Activated T-cell treated with anti-CD3 and anti-CD28 coated beads for 48 hours (primary cell): ENCODE results near the gene TMEM95.
A peak's percentile ranks its signal among the peaks of the same experiment; 100 is the strongest.

Experiments used
- DNase-seq: peaks from one replicate; pipeline ENCODE4 v3.0.0-alpha.2; 2020; ENCODE audit warnings: low read depth

The TMEM95 gene, protein sequence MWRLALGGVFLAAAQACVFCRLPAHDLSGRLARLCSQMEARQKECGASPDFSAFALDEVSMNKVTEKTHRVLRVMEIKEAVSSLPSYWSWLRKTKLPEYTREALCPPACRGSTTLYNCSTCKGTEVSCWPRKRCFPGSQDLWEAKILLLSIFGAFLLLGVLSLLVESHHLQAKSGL

DNA sequence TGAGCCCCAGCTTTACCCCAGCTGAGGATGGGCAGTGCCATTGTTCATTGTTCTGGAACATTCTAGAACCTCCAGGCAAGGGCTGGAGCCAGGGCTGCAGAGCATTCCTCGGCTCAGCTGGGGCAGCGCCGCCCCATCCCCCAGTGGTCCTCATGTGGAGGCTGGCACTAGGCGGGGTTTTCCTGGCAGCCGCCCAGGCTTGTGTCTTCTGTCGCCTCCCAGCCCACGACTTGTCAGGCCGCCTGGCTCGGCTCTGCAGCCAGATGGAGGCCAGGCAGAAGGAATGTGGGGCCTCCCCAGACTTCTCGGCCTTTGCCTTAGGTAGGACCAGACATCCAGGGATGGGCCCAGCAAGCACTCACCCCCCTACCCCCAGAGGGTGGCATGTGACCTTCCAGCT is at the start of gene TMEM95:
Gene TMEM95, plus strand, starts transcription at position 104 of the 400 bp plus-strand sequence. Its CDS starts 49 bp downstream, at position 153.
- no peak for DNase-seq

DNA sequence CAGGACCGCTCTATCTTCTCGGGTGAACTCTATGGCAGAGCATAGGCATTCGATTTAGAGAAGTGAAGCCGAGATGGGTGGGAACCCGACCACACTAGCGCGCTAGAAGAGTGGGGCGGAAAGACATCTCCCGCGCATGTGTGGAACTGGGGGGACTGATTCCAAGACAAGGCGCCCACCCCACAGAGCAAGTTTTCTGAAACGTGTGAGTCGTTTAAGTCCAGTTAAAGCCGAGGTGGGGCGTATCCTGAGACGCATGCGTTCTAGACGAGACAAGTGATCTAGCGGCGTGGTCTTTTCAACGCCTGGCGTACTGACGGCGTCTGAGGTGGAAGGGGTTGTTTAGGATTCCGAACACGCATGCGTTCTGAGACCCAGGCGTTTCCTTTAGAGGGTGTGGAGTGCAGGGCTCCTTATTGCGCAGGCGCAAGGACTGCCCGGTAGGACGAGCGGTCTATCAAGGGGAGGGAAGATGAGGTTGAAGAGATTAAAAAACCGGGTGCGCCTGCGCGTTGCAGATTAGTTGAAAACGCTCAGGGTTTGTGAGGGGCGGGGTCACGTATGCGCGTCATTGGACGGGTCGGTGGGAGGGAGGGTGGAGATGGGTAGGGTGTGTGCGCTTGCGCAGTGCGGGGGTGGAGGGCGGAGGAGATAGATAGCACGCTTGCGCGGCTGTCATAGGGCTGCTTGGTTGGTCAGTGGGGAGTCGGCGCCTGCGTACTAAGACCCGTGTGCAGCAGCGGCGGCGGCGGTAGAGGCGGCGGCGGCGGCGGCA is 47.9 kb upstream of the TMEM95 start, which contains the start of gene EIF5A:
Gene EIF5A, plus strand, starts transcription at position 718 of the 775 bp plus-strand sequence. CDS start 2,008 bp downstream, outside the sequence.
- DNase-seq = peak; percentile 100

DNA sequence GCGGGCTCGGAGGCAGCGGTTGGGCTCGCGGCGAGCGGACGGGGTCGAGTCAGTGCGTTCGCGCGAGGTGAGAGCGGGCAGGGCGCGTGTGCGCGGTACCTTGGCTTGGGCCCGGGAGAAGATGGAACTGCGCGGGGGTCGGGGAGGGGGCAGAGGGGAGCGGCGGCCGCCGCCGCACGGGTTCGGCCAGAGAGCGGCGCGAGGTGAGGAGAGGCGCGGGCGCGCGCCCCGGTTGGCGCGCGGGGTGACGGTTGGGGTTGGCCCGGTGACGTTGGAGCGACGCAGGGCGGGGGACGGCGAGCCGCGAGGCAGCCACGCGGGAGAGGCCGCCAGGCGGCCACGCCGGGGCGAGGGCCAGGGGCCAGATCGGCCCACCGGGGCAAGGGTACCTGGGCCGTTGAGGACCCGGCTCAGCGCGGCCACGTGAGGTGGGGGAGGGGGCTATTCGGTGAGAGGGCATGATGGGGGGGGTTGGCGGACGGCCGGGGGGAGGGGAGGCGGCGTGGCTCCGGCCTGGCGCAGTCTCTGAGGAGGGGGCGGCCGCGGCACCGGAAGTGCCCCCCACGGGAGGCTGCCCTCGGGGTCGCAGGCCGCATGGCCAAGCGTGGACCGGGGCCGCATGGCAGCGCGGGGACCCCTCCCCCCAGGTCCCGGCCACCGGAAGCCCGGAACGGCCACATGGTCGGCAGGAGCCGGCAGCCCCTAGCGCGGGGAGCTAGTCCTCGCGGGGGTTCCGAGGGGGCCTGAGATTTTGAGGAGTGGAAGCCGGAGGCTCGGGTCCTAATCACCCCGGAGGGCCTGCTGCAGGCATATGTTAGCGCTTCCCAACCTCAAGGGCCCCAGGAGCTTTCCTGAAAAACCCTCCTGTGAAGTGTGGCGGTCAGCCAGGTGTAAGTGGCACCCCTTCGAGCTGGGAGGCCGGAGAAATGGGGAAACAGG is 47.0 kb upstream of the TMEM95 start:
- DNase-seq = peak; percentile 41

DNA sequence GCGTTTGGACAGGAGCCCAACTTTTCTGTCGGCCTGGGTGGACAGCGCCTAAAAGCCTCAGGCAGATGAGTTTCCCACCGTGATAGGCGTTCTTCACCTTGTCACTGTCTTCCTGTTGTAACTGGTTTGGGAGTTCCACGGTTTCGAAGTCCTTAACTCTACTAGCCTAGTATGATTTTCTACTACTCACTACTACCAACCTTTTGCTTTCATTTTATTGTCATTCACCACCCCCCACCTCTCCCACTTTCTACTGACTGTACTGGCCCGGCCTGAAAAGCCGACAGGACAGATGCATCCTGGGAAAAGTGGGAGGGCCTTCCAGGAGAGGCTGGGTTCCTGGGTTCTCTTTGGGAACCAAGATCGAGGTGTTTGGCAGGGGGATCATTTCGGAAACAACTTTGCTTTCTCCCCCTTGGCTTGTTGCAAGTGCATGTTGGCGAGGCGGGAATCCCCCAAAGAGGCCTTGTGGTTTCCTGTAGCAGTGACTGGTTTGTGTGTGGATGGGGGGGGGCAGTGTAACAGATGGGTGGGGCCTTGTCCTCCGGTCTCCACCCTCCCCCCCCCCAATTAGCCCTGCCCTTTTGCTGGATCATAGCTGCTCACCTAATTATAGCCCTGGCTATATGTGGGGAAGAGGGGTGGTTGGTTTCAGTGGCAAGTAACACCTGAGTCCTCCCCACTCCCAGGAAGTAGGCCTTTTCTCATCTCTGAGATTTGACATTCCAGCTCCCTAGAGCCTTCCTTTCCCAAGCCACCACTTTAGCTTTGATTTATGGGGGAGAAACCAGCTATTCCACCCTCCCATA is 46.1 kb upstream of the TMEM95 start:
- DNase-seq = peak; percentile 69

DNA sequence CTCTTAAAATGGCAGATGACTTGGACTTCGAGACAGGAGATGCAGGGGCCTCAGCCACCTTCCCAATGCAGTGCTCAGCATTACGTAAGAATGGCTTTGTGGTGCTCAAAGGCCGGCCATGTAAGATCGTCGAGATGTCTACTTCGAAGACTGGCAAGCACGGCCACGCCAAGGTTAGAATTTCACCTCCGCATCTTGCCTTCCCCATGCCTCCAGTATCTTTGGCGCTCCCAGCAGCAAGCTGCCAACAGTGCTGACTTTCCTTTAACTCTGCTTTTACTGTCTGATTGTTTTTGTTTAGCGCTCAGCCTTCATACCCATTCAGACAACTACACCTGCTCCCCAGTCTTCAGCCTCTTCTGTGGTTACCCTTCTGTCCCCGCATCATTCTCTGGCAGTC is 45.3 kb upstream of the TMEM95 start:
- no peak for DNase-seq

DNA sequence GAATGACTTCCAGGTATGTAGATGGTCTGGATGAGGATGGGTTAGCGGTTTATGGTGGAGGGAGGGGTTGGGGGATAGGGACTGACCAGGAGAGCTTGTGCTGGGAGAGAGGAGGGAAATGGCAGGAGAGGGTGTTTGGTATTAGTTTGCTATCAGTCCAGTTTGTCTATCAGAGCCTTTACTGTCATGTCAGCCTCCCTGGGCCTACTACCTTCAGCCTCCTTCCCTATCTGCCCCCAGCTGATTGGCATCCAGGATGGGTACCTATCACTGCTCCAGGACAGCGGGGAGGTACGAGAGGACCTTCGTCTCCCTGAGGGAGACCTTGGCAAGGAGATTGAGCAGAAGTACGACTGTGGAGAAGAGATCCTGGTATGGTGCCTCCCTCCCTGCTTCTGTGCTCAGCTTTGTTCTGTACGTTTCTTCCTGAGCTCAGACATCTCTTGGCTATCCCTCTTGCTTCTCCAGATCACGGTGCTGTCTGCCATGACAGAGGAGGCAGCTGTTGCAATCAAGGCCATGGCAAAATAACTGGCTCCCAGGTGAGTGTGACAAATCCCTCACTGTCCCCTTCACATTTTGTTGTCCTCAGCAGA is 43.7 kb upstream of the TMEM95 start:
- no peak for DNase-seq

DNA sequence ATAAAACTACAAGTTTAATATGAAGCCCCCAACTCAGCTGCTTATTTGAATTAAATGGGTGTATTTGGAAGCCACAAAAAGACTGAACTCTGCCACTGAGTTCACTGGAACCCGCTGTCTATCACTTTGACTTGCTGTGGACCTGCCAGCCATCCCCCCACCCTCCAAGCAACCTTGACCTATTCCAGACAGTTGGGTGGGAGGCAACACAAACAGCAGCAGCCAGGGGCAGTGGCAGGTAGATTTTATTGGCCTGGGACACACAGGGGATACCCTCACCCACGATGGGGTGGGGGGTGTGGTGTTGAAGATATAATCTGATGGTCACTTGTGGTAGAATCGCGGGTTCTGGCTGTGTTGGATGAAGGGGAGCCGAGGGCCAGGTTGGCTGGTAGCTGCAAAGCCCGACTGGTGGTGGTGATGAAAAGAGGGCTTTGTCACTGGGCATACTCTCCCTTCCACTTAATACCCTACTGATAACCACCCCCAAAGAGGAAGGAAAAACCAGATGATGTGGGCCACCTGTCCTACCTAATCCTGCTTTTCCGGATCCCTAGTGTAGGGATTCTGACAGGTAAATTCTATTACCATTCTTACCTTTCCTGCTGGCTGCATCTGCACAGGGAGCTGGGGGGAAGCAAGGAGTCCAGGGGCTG is 42.4 kb upstream of the TMEM95 start:
- no peak for DNase-seq

DNA sequence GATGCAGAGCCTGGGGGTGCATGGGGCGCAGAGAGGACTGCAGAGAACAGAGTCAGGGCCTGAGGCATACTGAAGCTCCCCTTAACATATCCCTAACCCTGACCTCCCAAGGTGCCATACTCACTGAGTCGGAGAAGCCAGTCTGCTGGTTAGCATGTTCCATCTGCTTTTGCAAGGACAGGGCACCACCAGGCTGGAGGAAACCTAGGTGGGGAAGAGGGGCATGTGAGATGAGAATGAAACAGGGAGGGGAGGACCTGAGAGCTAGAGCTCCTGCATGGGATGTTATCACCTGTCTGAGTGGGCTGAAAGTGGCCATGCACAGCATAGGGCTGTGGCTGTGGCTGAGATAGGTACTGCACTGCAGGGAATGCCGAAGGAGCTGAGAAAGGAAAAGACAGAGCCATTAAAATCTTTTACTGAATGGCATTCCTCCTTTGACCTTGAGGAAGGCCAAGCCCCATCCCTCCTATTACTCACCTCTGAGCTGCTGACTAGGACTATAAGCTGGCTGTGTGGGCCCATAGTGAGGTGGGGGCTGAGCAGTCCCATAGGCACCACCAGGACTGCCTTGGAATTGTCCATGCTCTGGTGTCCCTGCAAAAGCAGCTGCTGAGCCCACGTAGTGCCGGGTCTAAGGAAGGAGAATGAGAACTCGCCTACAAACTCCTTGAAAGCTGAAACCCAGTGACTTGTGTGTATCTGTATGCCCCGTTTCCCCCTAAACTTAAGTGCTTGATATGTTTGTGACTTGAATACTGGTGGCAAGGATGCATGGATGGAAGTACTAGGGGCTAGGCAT is 41.7 kb upstream of the TMEM95 start:
- DNase-seq = no peak

DNA sequence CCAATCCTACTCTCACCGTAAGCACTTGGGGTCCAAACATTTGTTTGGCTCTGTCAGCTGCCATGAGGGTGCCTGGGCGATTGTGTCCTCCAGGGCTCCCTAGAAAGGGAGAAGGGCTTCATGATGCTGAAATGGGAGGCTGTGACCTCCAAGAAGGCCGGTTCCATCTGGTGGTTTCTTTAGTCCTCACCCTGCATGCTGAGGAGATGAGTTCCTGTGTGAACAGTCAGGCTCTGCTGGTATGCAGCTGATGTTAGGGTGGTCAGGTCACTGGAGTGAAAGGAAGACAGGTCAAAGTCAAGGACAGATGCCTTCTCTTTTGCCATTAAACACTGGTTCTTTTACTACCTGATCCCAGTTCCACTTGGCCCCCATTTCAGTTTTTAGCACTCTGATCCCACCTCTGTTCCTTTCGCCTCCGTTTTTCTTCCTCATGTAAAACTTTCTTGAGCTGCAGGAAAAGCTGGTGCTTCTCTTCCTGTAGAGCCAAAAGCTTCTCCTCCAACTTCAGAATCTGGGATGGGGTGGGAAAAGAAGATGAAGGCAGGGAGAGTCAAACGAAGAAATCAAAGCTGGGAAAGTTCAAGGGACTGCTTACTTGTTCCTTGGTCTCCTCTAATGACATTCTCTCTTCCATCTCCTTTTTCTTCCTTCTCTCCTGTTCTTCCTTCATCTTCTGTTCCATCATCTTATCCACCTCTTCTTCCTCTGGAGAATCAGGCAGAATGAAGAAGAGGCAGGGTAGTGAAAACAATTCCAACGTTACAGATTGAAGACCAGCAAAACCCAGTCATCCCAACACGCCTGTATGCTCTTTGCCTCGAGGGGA is 40.9 kb upstream of the TMEM95 start:
- no peak for DNase-seq

DNA sequence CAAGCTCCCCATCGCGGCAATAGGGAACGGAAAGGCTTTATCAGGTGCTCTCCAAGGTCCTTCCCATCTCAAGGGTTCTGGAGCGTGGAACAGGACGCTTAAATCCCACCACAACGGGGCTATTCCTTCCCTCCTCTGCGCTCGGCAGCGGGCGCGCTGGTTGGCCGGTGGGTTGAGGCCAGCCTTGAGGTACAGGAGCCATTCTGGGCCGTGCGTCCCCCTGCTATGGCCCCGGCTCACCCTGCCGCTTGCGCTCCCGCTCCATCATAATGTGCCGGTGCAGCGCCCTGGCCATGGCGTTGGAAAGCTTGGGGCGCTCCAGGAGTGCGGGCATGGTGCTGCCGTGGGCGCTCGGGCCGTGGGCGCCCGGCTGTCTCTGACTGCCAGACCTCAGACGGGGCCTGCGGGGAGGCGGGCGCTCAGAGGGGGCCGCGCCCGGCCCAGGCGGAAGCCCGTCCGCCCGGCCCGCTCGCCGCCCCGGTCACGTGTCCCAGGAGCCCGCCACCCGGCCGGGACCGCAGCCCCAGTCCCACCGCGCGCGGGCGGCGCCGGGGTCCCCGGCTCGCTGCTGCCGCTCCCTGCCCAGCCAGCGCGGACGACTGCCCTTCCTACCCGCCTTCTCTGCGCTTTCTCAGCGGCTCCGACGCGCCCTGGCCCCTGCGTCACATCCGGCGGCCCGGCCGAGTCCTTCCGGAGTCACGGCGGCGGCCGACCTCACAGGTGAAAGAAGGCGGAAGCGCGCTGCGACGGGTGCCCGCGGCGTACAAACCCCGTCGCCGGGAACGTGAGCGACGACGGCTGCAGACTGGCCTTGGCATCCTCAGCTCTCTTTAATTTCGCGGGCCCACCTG is 40.0 kb upstream of the TMEM95 start, which contains the start of gene GPS2:
Gene GPS2, minus strand, starts transcription at position 642 of the 851 bp plus-strand sequence. Its CDS starts 308 bp downstream, at position 334.
- DNase-seq = peak; percentile 93

DNA sequence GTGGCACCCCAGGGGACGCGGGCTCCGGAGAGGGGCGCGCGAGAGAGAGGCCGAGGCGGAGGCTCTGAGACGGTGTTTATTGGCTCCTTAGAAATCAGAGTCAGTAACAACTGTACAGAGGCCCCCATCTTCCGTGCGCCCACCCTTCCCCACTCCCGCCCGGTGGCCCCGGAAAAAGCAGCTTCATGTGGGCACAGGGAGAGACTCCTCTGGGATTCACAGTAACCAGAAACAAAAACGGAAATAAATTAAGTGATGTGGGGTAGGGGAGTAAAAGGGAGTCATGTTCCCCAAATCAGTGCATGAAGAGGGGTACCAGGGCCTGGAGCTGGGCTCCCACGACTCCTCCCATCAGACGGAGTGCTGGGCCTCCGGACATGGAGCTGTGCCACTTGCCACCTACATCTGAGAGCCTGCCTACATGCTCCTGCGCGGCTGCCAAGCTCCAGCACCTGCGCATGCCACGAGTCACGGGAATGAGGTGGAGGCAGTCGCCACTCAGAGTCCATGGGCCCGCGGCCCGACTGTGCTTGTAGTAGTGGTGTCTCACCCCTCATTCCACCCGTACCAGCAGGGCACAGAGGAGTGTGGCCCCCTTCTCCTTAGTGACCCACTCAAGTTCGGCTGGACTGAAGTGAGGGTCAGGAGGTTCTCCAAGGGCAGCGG is 39.3 kb upstream of the TMEM95 start:
- DNase-seq = no peak

DNA sequence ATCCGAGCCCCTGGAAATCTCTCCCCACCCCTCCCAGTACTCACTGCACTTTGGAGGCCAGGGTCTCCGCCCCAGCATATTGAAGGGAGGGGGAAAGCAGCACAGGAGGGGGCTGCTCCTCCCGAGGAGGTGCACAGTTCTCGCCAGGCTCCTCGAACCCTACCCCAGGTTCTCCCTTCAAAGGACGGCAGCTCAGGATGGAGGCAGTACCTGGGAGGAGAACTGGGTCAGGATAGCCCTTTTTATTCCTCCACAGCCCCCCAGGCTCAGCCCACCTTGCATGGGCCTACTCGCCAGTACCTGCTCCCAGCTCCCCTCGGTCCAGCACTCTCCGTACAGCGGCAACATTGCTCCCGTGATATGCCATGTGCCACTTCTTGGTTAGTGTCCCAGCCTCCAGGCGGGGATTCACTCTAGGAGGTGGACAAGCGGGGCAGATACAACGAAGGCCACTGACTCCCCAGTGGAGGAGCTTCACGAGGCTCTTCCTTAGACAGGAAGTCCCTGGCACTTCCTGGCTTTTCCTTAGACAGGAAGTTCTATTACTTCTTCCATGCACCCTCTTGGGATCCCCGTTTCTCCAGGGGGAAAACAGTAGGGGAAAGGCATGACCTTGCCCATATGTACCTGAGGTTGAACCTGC is 37.7 kb upstream of the TMEM95 start:
- no peak for DNase-seq

DNA sequence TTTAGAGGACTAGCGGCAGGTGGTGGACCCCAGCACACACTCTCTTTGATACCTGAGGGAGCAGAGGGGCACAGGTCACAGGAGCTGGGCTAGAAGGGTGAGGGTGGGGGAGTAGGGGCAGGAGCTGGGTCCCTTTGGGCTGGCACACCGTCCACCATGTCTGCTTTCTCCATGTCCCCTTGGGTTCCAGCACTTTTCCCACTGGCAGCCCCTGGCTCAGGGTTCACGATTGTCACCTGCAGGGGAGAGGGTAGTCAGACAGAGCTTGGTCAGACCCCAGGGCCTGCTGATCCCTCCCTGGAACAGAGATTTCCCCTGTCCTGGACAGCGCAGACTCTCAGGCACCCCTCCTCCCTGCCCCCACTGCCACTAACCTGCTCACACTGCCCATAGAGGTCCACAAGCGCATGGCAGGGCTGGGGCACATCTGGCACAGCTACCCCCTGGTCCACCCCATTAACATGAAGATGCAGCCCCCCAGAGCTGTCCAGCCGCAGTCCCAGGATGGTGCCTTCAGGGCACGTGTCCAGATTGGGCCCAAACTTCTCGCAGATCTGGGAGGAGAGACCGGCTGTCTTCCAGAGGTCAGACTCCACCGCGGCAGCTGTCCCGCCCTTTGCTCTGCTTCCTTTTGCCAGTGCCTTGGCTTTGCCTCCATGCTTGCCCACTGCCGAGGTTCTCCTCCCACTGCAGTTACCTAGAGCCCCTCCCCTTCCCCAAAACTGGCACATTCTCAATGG is 36.7 kb upstream of the TMEM95 start:
- DNase-seq = no peak

DNA sequence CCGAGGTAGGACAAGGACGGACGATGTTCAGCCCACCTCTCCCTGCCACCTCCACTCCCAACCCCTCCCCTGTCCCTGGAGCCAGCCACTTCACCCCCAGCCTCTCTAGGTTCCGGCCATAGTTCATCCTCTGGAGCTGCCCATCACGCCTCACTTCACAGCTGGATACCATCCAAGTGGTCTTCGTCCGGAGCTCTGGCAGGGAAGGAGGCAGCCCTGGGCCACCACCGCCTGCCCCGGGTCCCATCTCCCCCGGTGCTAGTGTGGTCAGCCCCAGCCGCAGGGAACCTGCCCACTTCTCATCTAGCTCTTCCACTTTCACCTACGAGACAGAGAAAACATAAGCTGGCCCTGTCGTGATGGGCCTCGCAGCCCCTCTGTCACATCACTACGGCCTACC is 33.5 kb upstream of the TMEM95 start:
- DNase-seq = no peak

DNA sequence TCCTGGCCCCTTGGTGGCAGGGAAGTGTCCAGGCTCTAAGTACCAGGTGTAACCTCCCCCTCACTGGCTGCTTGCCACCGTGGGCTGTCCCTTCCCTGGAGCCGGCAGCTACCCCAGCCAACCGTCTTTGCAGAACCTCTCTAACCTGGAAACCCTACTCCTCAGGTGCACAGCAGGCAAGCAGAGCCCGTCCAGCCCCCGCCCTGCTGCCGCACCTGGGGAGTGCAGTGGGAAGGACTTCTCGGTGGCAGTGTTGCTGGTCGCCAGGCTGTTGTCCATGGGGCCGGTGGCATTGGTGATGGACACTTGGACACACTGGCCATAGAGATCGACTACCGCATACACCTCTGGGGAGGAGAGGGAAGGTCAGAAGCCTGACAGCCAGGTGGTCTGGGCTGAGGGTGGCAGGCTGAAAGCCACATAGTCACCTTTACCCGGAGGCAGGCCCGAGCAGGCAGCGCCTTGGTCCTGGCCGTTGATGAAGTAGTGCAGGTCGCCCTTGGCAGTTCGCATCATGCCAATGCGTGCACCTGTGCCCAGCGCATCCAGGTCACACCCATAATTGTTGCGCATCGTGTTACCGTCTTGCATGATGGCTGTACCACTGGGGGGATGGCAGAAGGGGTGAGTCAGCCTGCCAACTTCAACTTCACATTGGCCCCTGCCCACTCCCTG is 32.3 kb upstream of the TMEM95 start:
- DNase-seq = no peak
